Gastroesophageal sphincter (tissue), 4 donors: Measurements from ENCODE around the gene SGCB. TPM values are rescaled to one million over a fixed set of nuclear protein-coding genes. Genes with fewer than 3 reads are reported as not detected.

Experiments
- ATAC-seq: fragments of 150-250 bp; one replicate; pipeline ENCODE4 v1.9.1; 2016; ENCODE audit warnings: mild to moderate bottlenecking, moderate library complexity
- H3K27ac ChIP-seq, 4 donors: fragments of 200-600 bp; sonication (generic) in 3 of 4; 1 replicate in 3 of 4; 2 replicates in 1 of 4; pipeline ENCODE4 v1.5.1; 2016 to 2019
- H3K27me3 ChIP-seq: fragments of 200-600 bp; sonication (generic); one replicate; pipeline ENCODE4 v1.5.1; 2019
- H3K36me3 ChIP-seq, 2 donors: fragments of 200-600 bp; sonication (generic); one replicate each; pipeline ENCODE4 v1.5.1; 2019; ENCODE audit warnings: control low read depth in 1 of 2
- H3K4me1 ChIP-seq, 3 donors: fragments of 200-600 bp; sonication (generic); 1 replicate in 2 of 3; 2 replicates in 1 of 3; pipeline ENCODE4 v1.5.1; 2016 to 2019; ENCODE audit warnings: control low read depth in 2 of 3
- H3K4me3 ChIP-seq, 2 donors: fragments of 200-600 bp; sonication (generic); one replicate each; pipeline ENCODE4 v1.5.1; 2019; ENCODE audit warnings: mild to moderate bottlenecking in 1 of 2, moderate library complexity in 1 of 2
- H3K9me3 ChIP-seq, 3 donors: fragments of 200-600 bp; sonication (generic); one replicate each; pipeline ENCODE4 v1.5.1; 2017 to 2019; ENCODE audit warnings: control low read depth in 2 of 3
- CTCF ChIP-seq, 4 experiments: fragments of 200-600 bp in 2 of 4; fragments of 450-650 bp in 2 of 4; sonication (generic) in 1 of 4; IDR thresholded peaks; one replicate each; pipeline ENCODE4 v1.5.1; 2017 to 2019; ENCODE audit warnings: antibody characterized with exemption in 4 of 4, mild to moderate bottlenecking in 2 of 4, moderate library complexity in 2 of 4
- EP300 ChIP-seq: sonication (generic); formaldehyde crosslinking; IDR thresholded peaks from one replicate; pipeline ENCODE4 v1.6.1; 2017; ENCODE audit warnings: antibody characterized with exemption, mild to moderate bottlenecking
- POLR2A ChIP-seq, 2 donors: fragments of 450-650 bp; IDR thresholded peaks; one replicate each; pipeline ENCODE4 v1.6.1; 2017; ENCODE audit warnings: antibody characterized with exemption in 2 of 2, mild to moderate bottlenecking in 2 of 2, moderate library complexity in 1 of 2
- POLR2AphosphoS5 ChIP-seq: sonication (generic); formaldehyde crosslinking; IDR thresholded peaks from one replicate; pipeline ENCODE4 v1.6.1; 2017; ENCODE audit warnings: antibody characterized with exemption
- WGBS, 2 donors: methylation state at CpG; one replicate each; pipeline ENCODE4 v1.1.5; 2018; ENCODE audit warnings: low coverage in 1 of 2; 5-methylcytosine and 5-hydroxymethylcytosine counted together
- total RNA-seq, 4 donors: library from RNA; depleted of rRNA; stranded (reverse); fragments of >200 nt; gene quantifications; one replicate each; pipeline ENCODE4 v1.1.0, GENCODE V29; 2016

Gene SGCB
- total RNA-seq, 4 donors from 2014 or later = 58.0 to 105 (median 86.2) TPM

GRCh38 chr4:52028970-52029369, 9.1 kb downstream of the SGCB start:
- H3K4me3 ChIP-seq = no peak overlapping the region
- no peak overlapping the region for H3K27ac ChIP-seq
- H3K36me3 ChIP-seq = peaks cover 0 to 53% of the 10 kb centered on the region in 2 donors
- no peaks in the 10 kb centered on the region for H3K27me3 ChIP-seq
- 45 to 50% methylated on average over 1 of the region's 1 CpG for WGBS, 2 donors
- TF ChIP-seq EP300 (no peak), POLR2AphosphoS5 (no peak), CTCF (IDR thresholded peaks at IDR 0.05) (no peak), POLR2A (IDR thresholded peaks at IDR 0.05) (no peak)
- no peaks in the 10 kb centered on the region for H3K9me3 ChIP-seq
- ATAC-seq = no peak
- H3K4me1 ChIP-seq = peaks cover 0 to 15% (median 0%) of the 10 kb centered on the region in 3 donors

GRCh38 chr4:52019936-52020657, 18.0 kb downstream of the SGCB start, which contains the start of gene LRRC66:
TSS of gene LRRC66 (minus strand) at chr4:52020363. CDS start at chr4:52017613, 2,750 bp downstream.
- 85 to 90% methylated on average over 4 to 6 of the region's 6 CpGs for WGBS, 2 donors
- H3K27ac ChIP-seq = no peak within 1 kb of the TSS
- no peak for ATAC-seq

GRCh38 chr4:52017814-52018213, 20.3 kb downstream of the SGCB start:
- no peak overlapping the region for H3K4me3 ChIP-seq

More at GRCh38 chr4:52019936-52020657, 18.0 kb downstream of the SGCB start, which contains the start of gene LRRC66:
- no peak within 1 kb of the TSS for H3K4me3 ChIP-seq
- peaks cover 0 to 40% of the 10 kb centered on the region in 2 donors for H3K36me3 ChIP-seq
- H3K9me3 ChIP-seq = no peaks in the 10 kb centered on the region
- H3K4me1 ChIP-seq = no peaks in the 10 kb centered on the region
- H3K27me3 ChIP-seq = no peaks in the 10 kb centered on the region
- TF ChIP-seq CTCF (IDR thresholded peaks at IDR 0.05) = no peak
- no peak for TF ChIP-seq POLR2AphosphoS5
- no peak for TF ChIP-seq EP300
- no peak for TF ChIP-seq POLR2A (IDR thresholded peaks at IDR 0.05)

GRCh38 chr4:52016981-52017380, 21.1 kb downstream of the SGCB start:
- WGBS, 2 donors = 63 to 81% methylated on average over 3 of the region's 3 CpGs
- Histone ChIP-seq H3K4me3 (no peak overlapping the region), H3K36me3 (peaks cover 0 to 33% of the 10 kb centered on the region in 2 donors), H3K4me1 (no peaks in the 10 kb centered on the region), H3K27me3 (no peaks in the 10 kb centered on the region), H3K27ac (no peak overlapping the region), H3K9me3 (no peaks in the 10 kb centered on the region)
- TF ChIP-seq CTCF (IDR thresholded peaks at IDR 0.05) (no peak), POLR2A (IDR thresholded peaks at IDR 0.05) (no peak), EP300 (no peak), POLR2AphosphoS5 (no peak)
- no peak for ATAC-seq

More at GRCh38 chr4:52017814-52018213, 20.3 kb downstream of the SGCB start:
- no peaks in the 10 kb centered on the region for H3K27me3 ChIP-seq
- no peaks in the 10 kb centered on the region for H3K4me1 ChIP-seq
- H3K9me3 ChIP-seq = no peaks in the 10 kb centered on the region
- 0 to 42% methylated on average over 1 of the region's 1 CpG for WGBS, 2 donors
- peaks cover 0 to 34% of the 10 kb centered on the region in 2 donors for H3K36me3 ChIP-seq
- no peak for ATAC-seq
- no peak for TF ChIP-seq EP300
- TF ChIP-seq POLR2A (IDR thresholded peaks at IDR 0.05) = no peak
- no peak for TF ChIP-seq POLR2AphosphoS5
- TF ChIP-seq CTCF (IDR thresholded peaks at IDR 0.05) = no peak
- H3K27ac ChIP-seq = no peak overlapping the region

- TF ChIP-seq EP300 (no peak), POLR2AphosphoS5 (no peak), CTCF (IDR thresholded peaks at IDR 0.05) (no peak)
- H3K9me3 ChIP-seq = no peaks in the 10 kb centered on the region
- H3K27me3 ChIP-seq = no peaks in the 10 kb centered on the region
- 66 to 73% methylated on average over 7 of the region's 7 CpGs for WGBS, 2 donors
- H3K36me3 ChIP-seq = peaks cover 0 to 37% of the 10 kb centered on the region in 2 donors
- H3K27ac ChIP-seq = no peak overlapping the region
- H3K4me3 ChIP-seq = no peak overlapping the region
- no peak for ATAC-seq
- H3K4me1 ChIP-seq = no peaks in the 10 kb centered on the region
Measured at GRCh38 chr4:52015366-52015765, 22.7 kb downstream of the SGCB start.
